Measurements from ENCODE around the gene AFG3L2. TPM values are rescaled to one million over a fixed set of nuclear protein-coding genes. Genes with fewer than 3 reads are reported as not detected.

AFG3L2 gene
- total RNA-seq, 1 experiment from 2014 or later = 73.5 TPM

GRCh38 chr18:12296087-12296403 lies 81.0 kb downstream of the AFG3L2 start:
- Histone ChIP-seq H3K4me2 (ENCODE audit: insufficient read depth, insufficient read length, low read length) (no peak overlapping the region), H3K9me3 (ENCODE audit: control insufficient read depth, low read depth, low read length) (no peaks in the 10 kb centered on the region), H3K56ac (ENCODE audit: insufficient read length, low read depth, low read length) (no peak overlapping the region), H4K5ac (ENCODE audit: insufficient read length, low read depth, low read length) (no peak overlapping the region), H3K27me3 (ENCODE audit: insufficient read depth, low read length) (no peaks in the 10 kb centered on the region), H3K27ac (ENCODE audit: insufficient read length, low read depth, low read length) (no peak overlapping the region), H3K14ac (ENCODE audit: insufficient read depth, low read length) (no peak overlapping the region; the same call in 1 of the 2 replicates), H2BK5ac (ENCODE audit: insufficient read length, low read length) (no peak overlapping the region), H4K8ac (replicated peaks; ENCODE audit: insufficient read length, low read depth, low read length) (no peak overlapping the region), H3K18ac (ENCODE audit: insufficient read length, low read depth, low read length) (no peak overlapping the region), H3K79me1 (ENCODE audit: insufficient read depth, low read depth, low read length, poor library complexity, severe bottlenecking) (no peaks in the 10 kb centered on the region), H4K20me1 (ENCODE audit: control insufficient read depth, insufficient read depth, insufficient read length) (no peaks in the 10 kb centered on the region), H2BK15ac (ENCODE audit: low read depth, low read length) (no peak overlapping the region), H3K4ac (ENCODE audit: low read depth, low read length) (no peak overlapping the region), H2BK12ac (ENCODE audit: insufficient read length, low read depth, low read length) (no peak overlapping the region), H2AK5ac (ENCODE audit: insufficient read length, low read length) (no peak overlapping the region), H3K23ac (ENCODE audit: insufficient read length, low read depth, low read length) (no peak overlapping the region), H3K23me2 (ENCODE audit: insufficient read length, low read depth, low read length, poor library complexity, severe bottlenecking) (no peaks in the 10 kb centered on the region), H3T11ph (ENCODE audit: low read length) (no peak overlapping the region), H2BK120ac (ENCODE audit: low read depth, low read length, poor library complexity, severe bottlenecking) (no peak overlapping the region), H3K4me1 (ENCODE audit: insufficient read depth, low read length) (no peaks in the 10 kb centered on the region), H2AFZ (ENCODE audit: low read length) (no peak overlapping the region), H2BK20ac (ENCODE audit: low read depth, low read length, poor library complexity, severe bottlenecking) (no peak overlapping the region), H3K79me2 (ENCODE audit: insufficient read depth, low read length) (no peaks in the 10 kb centered on the region), H4K91ac (ENCODE audit: insufficient read length, low read depth, low read length) (no peak overlapping the region), H3K9ac (ENCODE audit: extremely low read depth, insufficient read length, low read length) (no peak overlapping the region)
- H3K36me3 Mint-ChIP-seq (ENCODE audit: insufficient read depth in 1 of 3, low read depth in 3 of 3) = 0 out of 7 replicates have a peak, but pooled peaks cover 0 to 1% (median 0%) of the 10 kb centered on the region in 3 experiments
- H3K4me1 Mint-ChIP-seq = no peaks in the 10 kb centered on the region; a peak in 1 of 4 replicates
- TF ChIP-seq, protein P1, sequence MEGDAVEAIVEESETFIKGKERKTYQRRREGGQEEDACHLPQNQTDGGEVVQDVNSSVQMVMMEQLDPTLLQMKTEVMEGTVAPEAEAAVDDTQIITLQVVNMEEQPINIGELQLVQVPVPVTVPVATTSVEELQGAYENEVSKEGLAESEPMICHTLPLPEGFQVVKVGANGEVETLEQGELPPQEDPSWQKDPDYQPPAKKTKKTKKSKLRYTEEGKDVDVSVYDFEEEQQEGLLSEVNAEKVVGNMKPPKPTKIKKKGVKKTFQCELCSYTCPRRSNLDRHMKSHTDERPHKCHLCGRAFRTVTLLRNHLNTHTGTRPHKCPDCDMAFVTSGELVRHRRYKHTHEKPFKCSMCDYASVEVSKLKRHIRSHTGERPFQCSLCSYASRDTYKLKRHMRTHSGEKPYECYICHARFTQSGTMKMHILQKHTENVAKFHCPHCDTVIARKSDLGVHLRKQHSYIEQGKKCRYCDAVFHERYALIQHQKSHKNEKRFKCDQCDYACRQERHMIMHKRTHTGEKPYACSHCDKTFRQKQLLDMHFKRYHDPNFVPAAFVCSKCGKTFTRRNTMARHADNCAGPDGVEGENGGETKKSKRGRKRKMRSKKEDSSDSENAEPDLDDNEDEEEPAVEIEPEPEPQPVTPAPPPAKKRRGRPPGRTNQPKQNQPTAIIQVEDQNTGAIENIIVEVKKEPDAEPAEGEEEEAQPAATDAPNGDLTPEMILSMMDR (conservative IDR thresholded peaks at IDR 0.05) = no peak
- no CpG with 5 or more reads among the region's 3 CpGs for WGBS (ENCODE audit: extremely low coverage, insufficient read length, low lambda C conversion rate)
- peaks cover 2% of the 10 kb centered on the region for H3K27me3 Mint-ChIP-seq (ENCODE audit: low read depth)
- no peak overlapping the region for H3K4me3 Mint-ChIP-seq
- no peak for DNase-seq
- H3K9me3 Mint-ChIP-seq = peaks cover 4 to 6% of the 10 kb centered on the region in 2 experiments; a peak in 4 of 5 replicates
- H3K27ac Mint-ChIP-seq = no peak overlapping the region
